ENCODE data around the gene KIF26B.

KIF26B gene

DNA sequence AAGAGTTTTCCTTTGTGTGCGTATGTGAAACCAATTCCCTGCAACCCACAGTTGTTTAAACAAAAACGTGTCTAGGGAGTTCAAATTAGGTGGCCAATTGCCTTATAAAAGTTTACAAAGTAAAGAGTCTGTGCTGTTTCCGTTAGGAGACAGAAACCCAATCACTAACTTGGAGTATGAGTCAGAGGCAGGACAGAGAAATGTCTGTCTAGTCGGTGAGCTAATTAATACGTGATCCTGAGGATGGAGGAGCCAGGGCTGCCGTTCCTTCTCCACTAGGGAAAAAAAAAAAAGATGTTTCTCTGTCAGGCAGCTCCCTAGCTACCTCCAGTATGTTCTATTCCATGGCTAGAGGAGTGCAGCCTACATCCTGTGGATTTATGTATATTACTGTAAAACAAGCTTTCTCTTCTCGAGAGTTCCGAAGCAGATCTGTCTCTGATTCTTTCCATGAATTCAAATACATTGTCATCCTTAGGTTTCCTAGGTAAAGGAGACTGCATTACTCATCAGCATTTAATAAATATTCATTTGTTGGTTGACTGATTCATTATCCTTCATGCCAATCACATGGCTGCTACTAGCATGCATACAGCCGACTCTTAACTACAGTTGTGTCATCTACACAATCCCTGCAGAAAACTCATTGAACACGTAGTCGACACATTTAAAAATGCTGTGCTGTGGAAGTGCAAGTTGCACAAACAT lies 430.6 kb downstream of the KIF26B start:
- H3K4me3 ChIP-seq (ENCODE audit: low read length): no peak overlapping the region
- no peaks in the 10 kb centered on the region for H3K4me1 ChIP-seq (ENCODE audit: control insufficient read depth, insufficient read depth, low read length)
- H3K27me3 ChIP-seq (ENCODE audit: control insufficient read depth, insufficient read depth, low read length): no peaks in the 10 kb centered on the region
- no peaks in the 10 kb centered on the region for H3K36me3 ChIP-seq (ENCODE audit: control insufficient read depth, insufficient read depth, low read length)
- H3K9ac ChIP-seq (ENCODE audit: low read length): no peak overlapping the region
- H3K27ac ChIP-seq (ENCODE audit: low read depth, low read length): no peak overlapping the region

GRCh38 chr1:245587435-245588115 lies 432.8 kb downstream of the KIF26B start:
- Histone ChIP-seq H3K27me3 (ENCODE audit: control insufficient read depth, insufficient read depth, low read length) (no peaks in the 10 kb centered on the region), H3K36me3 (ENCODE audit: control insufficient read depth, insufficient read depth, low read length) (no peaks in the 10 kb centered on the region)

DNA sequence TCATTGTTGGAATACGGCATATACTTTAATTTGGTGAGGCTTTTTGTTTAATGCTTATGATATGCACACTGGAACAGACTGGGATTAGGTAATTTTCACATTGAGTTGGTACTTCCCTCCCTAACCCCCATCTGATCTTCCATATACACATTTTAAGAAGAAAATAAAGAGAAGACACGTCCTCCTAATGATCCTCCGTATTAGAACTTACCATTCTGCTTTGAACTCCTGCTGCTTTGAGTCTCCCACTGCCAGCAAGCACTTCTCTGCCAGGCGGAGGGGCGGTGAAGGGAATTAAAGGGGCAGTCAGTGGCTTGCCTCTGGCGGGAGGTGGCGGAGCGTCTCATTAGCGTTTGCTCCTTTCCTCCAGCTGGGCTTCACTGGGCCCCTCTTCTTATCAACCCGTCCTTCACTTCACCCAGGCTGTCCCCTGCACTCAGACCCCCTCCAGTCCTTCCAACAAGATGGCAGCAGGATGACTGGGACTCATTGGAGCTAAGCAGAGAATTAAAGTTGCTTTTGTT lies 433.4 kb downstream of the KIF26B start:
- H3K36me3 ChIP-seq (ENCODE audit: control insufficient read depth, insufficient read depth, low read length): no peaks in the 10 kb centered on the region
- no peaks in the 10 kb centered on the region for H3K4me1 ChIP-seq (ENCODE audit: control insufficient read depth, insufficient read depth, low read length)
- no peaks in the 10 kb centered on the region for H3K27me3 ChIP-seq (ENCODE audit: control insufficient read depth, insufficient read depth, low read length)
- no peak overlapping the region for H3K9ac ChIP-seq (ENCODE audit: low read length)
- H3K27ac ChIP-seq (ENCODE audit: low read depth, low read length): no peak overlapping the region
- no peak overlapping the region for H3K4me3 ChIP-seq (ENCODE audit: low read length)

More at GRCh38 chr1:245587435-245588115, 432.8 kb downstream of the KIF26B start:
- Histone ChIP-seq H3K4me1 (ENCODE audit: control insufficient read depth, insufficient read depth, low read length) (no peaks in the 10 kb centered on the region), H3K4me3 (ENCODE audit: low read length) (no peak overlapping the region), H3K9ac (ENCODE audit: low read length) (no peak overlapping the region), H3K27ac (ENCODE audit: low read depth, low read length) (no peak overlapping the region)

DNA sequence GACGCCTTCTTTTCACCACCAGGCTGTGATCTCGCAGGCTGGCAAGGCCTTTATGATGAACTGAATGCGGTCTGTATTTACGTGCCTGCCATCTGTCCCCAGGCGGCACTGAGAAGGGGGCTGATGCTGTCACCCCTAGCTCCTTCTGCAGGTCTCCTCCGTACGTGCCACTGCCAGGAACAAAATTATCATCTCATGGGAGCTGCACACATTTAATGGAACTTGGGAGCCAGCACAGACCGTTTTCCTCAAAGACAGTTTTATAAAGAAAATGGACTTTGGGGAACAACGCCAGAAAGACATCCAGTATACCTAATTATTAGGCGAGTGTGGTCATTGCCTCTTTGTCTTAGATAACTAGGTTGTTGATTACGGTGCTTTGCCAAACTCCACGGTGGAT lies 434.5 kb downstream of the KIF26B start:
- H3K36me3 ChIP-seq (ENCODE audit: control insufficient read depth, insufficient read depth, low read length): no peaks in the 10 kb centered on the region
- H3K4me1 ChIP-seq (ENCODE audit: control insufficient read depth, insufficient read depth, low read length): no peaks in the 10 kb centered on the region
- no peak overlapping the region for H3K9ac ChIP-seq (ENCODE audit: low read length)
- no peaks in the 10 kb centered on the region for H3K27me3 ChIP-seq (ENCODE audit: control insufficient read depth, insufficient read depth, low read length)
- no peak overlapping the region for H3K27ac ChIP-seq (ENCODE audit: low read depth, low read length)
- no peak overlapping the region for H3K4me3 ChIP-seq (ENCODE audit: low read length)

DNA sequence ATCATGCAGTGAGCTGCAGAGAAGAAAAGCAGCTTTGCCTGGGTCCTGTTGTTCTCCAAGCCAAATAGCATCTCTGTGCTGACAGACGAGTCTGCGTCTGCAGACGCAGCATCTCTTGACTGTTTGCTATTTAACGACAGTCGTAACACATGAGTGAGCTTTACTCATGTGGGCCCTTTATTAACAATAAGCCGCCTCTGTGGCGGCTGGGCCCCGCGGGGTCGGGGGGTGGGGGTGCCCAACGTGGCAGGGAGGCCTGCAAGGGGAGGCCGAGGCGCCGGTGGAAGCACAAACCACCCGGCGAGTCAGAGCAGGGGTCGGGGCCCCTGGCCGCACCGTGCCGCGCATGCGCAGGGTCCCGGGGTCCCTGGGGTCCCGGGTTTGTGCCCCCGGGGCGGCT lies 435.1 kb downstream of the KIF26B start:
- H3K4me3 ChIP-seq (ENCODE audit: low read length): no peak overlapping the region
- H3K4me1 ChIP-seq (ENCODE audit: control insufficient read depth, insufficient read depth, low read length): no peaks in the 10 kb centered on the region
- no peaks in the 10 kb centered on the region for H3K36me3 ChIP-seq (ENCODE audit: control insufficient read depth, insufficient read depth, low read length)
- no peak overlapping the region for H3K9ac ChIP-seq (ENCODE audit: low read length)
- no peaks in the 10 kb centered on the region for H3K27me3 ChIP-seq (ENCODE audit: control insufficient read depth, insufficient read depth, low read length)
- H3K27ac ChIP-seq (ENCODE audit: low read depth, low read length): no peak overlapping the region

DNA sequence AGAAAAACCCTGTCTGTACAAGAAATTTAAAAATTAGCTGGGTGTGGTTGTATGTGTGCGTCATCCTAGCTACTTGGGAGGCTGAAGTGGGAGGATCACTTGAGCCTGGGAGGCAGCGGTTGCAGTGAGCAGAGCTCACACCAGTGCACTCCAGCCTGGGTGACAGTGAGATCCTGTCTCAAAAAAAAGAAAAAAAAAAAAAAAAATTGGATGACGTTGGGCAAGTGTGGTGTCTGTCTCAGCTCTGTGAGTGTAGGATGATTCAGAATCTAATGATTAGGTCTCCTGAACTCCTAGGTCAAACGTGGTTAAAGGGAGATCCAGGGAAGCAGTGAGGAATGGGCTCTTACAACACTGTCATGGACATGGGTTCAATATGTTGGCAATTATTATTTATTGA lies 435.9 kb downstream of the KIF26B start:
- Histone ChIP-seq H3K9ac (ENCODE audit: low read length) (no peak overlapping the region), H3K27ac (ENCODE audit: low read depth, low read length) (no peak overlapping the region), H3K36me3 (ENCODE audit: control insufficient read depth, insufficient read depth, low read length) (no peaks in the 10 kb centered on the region), H3K27me3 (ENCODE audit: control insufficient read depth, insufficient read depth, low read length) (no peaks in the 10 kb centered on the region), H3K4me3 (ENCODE audit: low read length) (no peak overlapping the region), H3K4me1 (ENCODE audit: control insufficient read depth, insufficient read depth, low read length) (no peaks in the 10 kb centered on the region)

- Histone ChIP-seq H3K27ac (ENCODE audit: low read depth, low read length) (no peak overlapping the region), H3K4me3 (ENCODE audit: low read length) (no peak overlapping the region), H3K4me1 (ENCODE audit: control insufficient read depth, insufficient read depth, low read length) (no peaks in the 10 kb centered on the region)
Observed at GRCh38 chr1:245591346-245592188, 436.8 kb downstream of the KIF26B start.

GRCh38 chr1:245592189-245592460 lies 437.3 kb downstream of the KIF26B start:
- Histone ChIP-seq H3K9ac (ENCODE audit: low read length) (no peak overlapping the region), H3K36me3 (ENCODE audit: control insufficient read depth, insufficient read depth, low read length) (no peaks in the 10 kb centered on the region), H3K4me3 (ENCODE audit: low read length) (no peak overlapping the region), H3K4me1 (ENCODE audit: control insufficient read depth, insufficient read depth, low read length) (no peaks in the 10 kb centered on the region), H3K27ac (ENCODE audit: low read depth, low read length) (no peak overlapping the region), H3K27me3 (ENCODE audit: control insufficient read depth, insufficient read depth, low read length) (no peaks in the 10 kb centered on the region)

More at GRCh38 chr1:245591346-245592188, 436.8 kb downstream of the KIF26B start:
- H3K9ac ChIP-seq (ENCODE audit: low read length): no peak overlapping the region
- H3K36me3 ChIP-seq (ENCODE audit: control insufficient read depth, insufficient read depth, low read length): no peaks in the 10 kb centered on the region
- H3K27me3 ChIP-seq (ENCODE audit: control insufficient read depth, insufficient read depth, low read length): no peaks in the 10 kb centered on the region

DNA sequence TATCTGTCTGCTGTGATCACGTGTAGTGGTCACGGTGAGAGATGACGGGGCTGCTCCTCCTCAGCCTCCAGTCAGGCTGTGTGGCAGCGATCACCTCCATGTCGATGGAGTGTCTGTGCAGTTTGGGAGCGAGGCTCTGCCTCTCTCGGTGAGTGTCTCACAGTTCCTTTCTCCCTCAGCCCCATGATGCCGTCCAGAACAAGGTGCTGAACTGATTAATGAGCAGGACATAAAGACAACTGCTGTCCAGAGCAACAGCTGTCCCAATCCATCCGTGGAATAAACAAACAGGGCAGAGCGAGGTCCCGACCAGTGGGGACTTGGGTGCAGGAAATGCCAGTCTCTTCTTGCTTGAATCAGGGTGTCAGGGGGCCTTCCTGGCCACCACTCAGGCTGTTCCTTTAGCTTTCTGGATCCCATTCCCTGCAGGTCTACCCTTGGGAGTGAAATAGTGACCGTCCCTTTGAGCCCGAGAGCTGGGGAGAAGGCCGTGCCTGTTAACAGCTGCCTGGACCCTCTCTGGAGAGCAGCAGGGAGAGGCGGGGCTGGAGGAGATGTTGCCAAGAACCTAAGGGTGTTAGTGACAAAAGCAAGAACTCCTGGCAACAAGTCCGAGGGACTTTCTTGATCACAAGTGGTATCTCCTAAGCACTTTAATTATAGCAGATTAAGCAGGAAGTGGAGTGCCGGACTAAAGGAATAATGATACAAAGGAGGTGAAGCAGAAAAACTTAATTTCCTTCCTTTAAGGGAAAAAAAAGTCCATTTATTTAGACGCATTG lies 443.9 kb downstream of the KIF26B start:
- H3K4me1 ChIP-seq (ENCODE audit: control insufficient read depth, insufficient read depth, low read length): no peaks in the 10 kb centered on the region
- H3K36me3 ChIP-seq (ENCODE audit: control insufficient read depth, insufficient read depth, low read length): no peaks in the 10 kb centered on the region
- H3K27ac ChIP-seq (ENCODE audit: low read depth, low read length): no peak overlapping the region
- peaks cover 2% of the 10 kb centered on the region for H3K27me3 ChIP-seq (ENCODE audit: control insufficient read depth, insufficient read depth, low read length)
- H3K9ac ChIP-seq (ENCODE audit: low read length): no peak overlapping the region
- no peak overlapping the region for H3K4me3 ChIP-seq (ENCODE audit: low read length)

DNA sequence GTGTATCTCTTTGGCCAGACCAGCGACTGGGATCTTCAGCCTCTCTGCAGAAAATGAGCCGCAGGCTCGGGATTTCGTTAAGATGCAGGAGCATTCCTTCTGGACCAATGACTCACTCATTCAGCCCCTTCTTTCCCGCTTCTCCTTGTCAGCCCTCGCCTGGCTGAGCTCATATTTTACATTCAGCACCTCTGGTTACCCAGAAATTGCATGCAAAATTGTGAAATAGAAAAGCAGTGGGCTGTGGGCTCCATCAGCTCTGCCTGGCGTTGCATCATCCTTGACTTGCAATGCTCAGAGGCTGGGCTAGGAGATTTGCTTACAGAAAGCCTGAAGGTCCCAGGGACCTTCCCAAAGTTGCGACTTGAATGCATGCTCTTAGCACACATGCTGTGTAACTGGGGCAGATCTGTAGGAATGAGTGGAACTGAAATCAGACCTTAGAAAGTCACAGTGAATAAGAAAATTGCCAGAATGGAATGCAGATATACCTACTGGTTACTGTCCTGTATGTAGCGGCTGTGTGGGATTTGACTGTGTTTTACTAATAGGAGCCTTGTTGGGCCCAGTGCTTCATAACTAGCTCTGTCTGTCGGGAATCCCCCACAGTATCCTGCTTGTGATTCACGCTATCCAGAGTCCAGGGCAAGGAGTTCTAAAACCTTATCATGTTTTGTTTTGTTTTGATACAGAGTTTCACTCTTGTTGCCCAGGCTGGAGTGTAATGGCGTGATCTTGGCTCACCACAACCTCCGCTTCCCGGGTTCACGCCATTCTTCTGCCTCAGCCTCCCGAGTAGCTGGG lies 444.8 kb downstream of the KIF26B start:
- Histone ChIP-seq H3K4me1 (ENCODE audit: control insufficient read depth, insufficient read depth, low read length) (no peaks in the 10 kb centered on the region), H3K9ac (ENCODE audit: low read length) (no peak overlapping the region), H3K36me3 (ENCODE audit: control insufficient read depth, insufficient read depth, low read length) (no peaks in the 10 kb centered on the region), H3K27me3 (ENCODE audit: control insufficient read depth, insufficient read depth, low read length) (peaks cover 2% of the 10 kb centered on the region), H3K4me3 (ENCODE audit: low read length) (no peak overlapping the region), H3K27ac (ENCODE audit: low read depth, low read length) (no peak overlapping the region)

GRCh38 chr1:245600658-245601057 lies 445.9 kb downstream of the KIF26B start:
- Histone ChIP-seq H3K4me3 (ENCODE audit: low read length) (no peak overlapping the region), H3K27me3 (ENCODE audit: control insufficient read depth, insufficient read depth, low read length) (peaks cover 2% of the 10 kb centered on the region)

More at GRCh38 chr1:245600658-245601057, 445.9 kb downstream of the KIF26B start:
- no peak overlapping the region for H3K27ac ChIP-seq (ENCODE audit: low read depth, low read length)
- H3K9ac ChIP-seq (ENCODE audit: low read length): no peak overlapping the region
- H3K4me1 ChIP-seq (ENCODE audit: control insufficient read depth, insufficient read depth, low read length): peaks cover 4% of the 10 kb centered on the region
- no peaks in the 10 kb centered on the region for H3K36me3 ChIP-seq (ENCODE audit: control insufficient read depth, insufficient read depth, low read length)
